GM21717 (cell line): ENCODE data around the gene BCL2L11.

ENCODE experiments used
- ATAC-seq: cut with Tn5 transposase; IDR thresholded peaks from one replicate; pipeline ENCODE4 v1.9.1; 2021; ENCODE audit warnings: mild to moderate bottlenecking, moderate library complexity; ENCODE audit not compliant: unreplicated experiment

The BCL2L11 gene

DNA sequence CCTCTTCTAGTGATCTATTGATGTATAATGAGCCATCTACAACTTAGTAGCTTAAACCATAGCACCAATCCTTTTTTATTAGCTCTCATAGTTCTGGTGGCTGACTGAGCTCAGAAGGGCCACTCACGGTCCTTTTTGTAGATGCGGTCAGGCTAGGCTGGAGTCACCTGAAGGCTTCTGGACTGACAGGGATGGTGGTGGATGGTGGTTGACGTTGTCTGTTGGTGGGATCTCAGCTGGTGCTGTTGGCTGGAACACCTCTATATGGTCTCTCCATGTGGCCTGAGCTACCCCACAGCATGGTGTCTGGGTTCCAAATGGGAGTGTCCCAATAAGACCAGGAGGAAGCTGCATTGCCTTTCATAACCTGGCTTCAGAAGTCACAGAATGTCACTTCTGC is 68.0 kb downstream of the BCL2L11 start:
- ATAC-seq, result no peak

DNA sequence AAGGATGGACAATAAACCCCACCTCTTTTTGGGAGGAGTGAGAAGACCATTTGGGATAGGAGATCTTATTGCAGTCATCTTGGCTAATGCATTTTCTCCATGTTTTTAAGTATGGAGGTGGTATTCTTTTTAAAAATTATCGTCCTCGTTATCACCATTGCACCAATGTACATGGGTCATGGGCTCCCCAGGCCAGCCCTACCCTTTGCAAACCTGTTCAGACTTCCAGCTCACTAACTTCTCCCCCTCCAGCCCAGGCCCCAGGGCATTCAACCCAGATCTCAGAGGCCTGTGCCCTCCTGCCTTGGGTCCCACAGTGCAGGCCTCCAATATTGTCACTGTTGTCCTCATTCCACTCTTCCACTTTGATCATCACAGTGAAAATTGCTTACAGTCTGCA is 68.4 kb downstream of the BCL2L11 start:
- no peak for ATAC-seq

DNA sequence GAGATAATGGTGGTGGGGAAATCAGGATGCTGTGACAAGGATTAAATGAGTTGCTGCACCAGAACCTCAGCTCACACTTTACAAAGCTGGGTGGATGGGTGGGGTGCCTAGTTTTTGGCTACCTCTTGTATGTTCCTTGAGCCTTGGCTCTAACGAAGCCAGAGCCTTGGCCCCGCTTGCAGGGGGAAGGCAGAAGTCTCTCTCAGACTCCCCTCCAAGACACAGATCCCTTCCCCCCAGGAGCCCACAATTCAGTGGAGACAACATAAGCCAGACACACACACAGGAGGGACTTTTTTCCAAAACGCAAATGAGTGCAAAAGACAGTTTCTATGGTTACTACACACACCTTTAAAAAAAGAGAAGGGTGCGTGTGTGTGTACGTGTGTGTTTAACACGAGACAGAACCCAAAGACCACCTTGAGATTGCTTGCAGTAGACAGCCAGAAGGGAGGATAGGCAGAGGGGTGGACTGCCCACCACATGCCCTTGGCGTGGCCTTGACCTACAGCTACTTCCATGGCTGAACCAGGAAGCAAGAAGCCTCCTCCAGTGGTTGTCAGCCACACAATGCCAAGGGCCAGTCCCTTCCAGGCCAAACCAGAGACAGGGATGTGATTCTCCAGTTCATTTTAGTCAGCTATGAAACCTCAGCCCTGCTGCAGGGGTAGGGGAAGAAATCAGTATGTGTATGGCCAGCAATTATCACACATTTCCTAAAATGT is 70.3 kb downstream of the BCL2L11 start:
- ATAC-seq, result no peak

DNA sequence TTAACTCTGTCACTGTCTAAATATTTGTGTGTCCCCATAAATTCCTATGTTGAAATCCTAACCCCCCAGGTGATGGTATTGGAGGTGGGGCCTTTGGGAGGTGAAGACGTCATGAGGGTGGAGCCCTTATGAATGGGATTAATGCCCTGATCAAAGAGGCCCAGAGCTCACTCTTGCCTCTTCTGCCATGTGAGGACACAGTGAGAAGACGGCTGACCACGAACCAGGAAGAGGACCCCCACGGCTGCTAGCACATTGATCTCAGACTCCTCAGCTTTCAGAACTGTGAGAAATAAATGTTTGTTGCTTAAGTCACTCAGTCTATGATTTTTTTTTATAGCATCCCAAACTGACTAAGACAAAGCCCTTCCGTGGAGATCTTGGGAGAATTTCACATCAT is 71.2 kb downstream of the BCL2L11 start:
- ATAC-seq, result no peak

DNA sequence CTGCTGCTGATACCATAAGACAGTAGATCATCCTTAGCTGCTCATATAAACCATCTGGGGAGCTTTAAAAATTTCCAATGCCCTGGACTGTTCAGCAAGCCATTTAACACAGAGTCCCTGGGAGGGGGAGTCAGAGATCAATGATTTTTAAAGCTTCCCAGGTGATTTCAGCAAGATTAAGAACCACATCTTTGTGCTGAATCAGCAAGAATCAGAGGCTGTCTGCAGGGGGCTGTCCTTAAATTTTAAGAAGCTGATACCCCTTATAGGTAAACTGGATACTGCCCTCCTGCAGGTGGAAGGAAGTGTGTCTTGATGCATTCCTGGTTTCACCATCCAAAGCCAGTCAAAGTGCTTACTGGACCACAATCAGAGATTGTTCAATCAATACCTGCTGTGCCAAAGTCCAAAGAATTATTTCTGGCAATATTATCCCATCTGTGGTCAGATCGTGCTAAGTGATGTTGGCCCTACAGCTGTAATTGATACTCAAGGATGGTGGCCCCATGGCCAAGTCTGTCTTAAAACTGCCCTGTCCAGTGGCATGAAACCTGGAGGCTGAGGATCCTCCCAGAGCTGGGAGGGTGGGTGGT is 72.2 kb downstream of the BCL2L11 start:
- no peak for ATAC-seq

DNA sequence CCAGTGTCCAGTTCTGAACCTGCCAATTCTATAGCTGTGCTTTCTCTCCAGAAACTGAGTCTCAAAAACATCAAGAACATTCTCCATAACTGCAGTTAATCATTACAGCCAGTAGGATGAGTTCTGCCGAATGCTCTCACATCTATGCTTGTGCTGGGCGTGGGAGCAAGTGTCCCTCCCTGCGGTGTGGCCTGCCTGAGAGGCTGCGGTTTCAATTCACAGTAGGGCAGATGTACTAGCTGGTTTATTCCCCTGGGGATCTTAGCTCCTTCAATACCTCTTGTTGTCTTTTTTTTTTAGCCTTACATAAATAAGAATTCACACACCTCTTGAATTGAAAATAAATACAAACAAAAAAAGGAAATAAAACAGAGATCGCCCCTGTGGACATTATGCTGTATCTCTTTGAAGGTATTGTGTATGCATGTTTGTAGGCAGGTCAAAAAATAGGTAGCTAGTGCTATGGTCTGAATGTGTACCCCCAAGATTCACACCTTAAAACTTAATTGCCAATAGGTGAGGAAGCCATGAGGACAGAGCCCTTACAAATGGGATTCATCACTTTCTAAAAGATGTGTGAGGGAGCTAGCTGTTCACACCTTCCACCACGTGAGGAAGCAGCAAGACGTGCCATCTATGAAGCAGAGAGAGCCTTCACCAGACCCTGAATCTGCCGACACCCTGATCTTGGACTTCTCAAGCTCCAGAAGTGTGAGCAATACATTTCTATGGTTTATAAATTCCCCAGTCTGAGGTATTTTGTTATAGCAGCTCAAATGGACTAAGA is 74.3 kb downstream of the BCL2L11 start:
- ATAC-seq, result no peak

DNA sequence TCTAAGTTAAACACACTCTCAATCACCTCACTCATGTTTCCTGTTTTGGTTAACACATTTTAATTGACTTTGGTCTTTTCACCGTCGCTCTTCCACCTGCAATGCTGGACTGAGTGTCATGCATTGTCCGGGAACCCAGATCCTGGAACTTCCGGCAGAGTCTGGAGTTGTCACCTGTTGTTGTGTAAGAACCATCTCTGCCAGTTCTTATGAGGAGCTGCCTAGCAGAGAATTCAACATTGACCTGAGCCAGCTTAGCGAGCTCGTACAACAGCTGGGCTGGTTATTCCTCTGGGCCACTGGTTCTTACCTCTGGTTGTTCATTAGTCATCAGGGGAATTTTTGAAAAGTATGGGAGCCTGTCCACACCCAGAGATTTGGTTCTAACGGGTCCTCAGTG is 75.7 kb downstream of the BCL2L11 start:
- ATAC-seq, result no peak

DNA sequence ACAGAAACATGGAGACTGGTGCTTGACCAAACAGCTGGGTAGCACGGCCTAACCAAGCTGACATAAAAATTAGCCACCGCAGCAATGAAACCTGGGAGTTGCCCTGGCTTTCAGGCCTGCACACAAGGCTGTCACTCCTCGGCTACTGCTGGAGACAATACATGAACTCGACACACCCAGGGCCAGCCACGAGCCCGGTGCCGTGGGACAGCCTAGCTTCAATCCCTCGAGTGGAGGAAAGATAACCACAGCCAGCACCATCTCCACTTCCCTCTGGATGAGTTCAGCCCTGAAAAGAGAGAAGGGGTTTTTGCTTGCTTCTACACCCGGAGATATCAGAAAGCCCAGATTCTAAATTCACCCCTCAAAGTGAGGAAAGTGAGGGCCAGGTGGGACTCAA is 78.0 kb downstream of the BCL2L11 start:
- ATAC-seq, result no peak

DNA sequence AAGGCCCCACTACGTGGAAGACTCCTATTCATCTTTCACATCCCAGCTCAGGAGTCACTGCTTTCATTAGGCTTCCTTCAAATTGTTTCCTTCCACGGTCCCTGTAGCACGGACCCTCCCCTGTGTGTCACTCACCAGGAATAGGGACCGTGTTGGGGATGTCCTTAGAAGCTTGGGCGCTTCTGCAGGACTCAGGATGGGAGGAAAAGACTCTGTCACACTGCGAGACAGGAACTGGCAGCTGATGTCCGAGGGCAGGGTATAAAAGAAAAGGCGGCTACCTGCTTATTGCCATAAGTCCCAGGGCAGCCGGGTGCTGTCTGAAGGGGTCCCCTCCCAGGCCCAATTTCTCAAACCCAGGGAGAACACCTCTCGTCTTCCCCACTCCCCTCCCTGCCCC is 79.1 kb downstream of the BCL2L11 start:
- ATAC-seq, result no peak

DNA sequence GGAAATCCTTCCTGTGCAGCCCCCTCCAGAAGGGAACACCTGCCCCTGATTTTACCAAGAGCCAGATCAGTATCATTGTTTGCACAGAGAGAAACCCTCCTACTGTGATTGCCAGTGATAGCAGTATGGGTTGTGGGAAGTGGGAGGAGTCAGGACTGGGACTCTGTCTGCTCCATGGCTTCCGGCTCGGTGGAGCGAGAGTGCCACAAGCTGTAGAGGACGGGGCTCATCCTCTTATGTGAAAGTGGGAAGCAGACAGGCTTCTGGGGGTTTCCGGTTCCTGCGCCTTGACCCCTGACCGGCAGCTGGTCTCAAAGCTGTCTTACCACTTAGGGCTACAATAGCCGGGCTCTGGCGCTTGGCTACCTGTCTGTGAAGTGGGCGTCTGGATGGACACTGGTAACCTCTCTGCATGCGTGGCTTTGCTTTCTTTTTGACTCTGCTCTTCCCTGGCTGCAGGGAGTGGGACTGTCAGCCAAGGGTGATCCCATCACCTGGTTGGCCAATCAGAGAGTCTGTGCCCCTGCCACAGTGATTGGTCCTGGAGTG is 79.7 kb downstream of the BCL2L11 start:
- ATAC-seq, result no peak

DNA sequence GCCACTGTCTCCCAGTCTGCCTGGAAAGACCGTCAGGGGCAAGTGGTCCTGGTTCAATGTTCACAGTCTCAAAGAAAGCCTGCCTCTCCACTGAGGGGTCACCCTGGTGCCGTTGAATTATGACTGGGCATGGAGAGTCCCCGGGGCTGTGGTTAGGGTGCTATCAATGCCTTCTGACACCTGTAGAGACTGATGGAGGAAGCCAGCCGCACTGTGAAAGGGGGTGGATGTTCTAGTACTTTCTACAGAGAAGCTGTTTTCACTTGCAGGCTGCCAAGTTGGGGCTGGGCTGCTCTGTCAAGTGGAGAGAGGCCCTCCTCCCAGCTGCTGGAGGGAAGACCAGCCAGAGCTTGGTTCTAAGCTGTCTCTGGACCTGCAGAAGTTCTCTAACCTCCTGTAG is 80.5 kb downstream of the BCL2L11 start:
- ATAC-seq, result peak; percentile 70

DNA sequence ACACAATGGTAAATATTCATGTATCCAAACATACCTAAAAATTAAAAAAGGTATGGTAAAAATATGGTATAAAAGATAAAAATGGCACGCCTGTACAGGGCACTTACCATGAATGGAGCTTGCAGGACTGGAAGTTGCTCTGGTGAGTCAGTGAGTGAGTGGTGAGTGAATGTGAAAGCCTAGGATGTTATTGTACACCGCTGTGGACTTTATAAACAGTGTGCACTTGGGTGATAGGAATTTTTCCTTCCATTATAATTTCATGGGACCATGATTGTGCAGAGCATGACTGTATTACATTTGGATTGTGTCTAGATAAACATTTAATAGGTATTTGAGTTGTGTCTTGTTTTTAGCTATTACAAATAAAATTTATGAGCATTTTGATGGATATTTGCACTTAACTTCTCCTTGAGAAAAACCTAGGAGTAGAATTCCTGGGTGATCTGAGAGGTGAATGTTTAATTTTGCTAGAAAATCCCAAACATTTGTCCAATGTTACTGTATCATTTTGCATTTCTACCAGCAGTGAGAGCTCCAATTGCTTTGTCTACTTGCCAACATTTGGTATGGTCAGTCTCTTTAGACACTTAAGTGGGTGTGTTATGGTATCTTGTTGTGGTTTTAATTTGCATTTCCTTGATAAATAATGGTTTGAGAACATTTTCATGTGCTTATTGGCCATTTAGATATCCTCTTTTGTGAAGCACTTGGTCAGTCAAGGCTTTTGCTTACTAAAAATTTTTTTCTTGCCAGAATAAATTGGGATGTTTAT is 81.7 kb downstream of the BCL2L11 start:
- no peak for ATAC-seq

DNA sequence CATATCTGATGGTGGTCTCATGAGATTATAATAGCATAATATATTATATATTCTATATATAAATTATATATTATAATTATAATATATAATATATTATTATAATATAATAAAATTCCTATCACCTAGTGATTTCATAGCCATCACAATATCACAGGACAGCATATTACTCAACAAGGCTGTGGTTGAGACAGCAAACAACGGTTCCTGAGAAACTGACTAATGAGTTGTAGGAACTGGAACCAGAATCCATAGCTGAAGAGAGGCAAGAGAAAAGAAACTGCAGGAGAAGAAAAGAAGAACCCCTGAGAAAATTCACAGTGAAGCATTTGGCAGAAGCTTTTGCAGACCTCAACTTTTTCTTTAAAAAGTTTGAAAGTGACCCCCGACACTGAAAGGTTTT is 84.0 kb downstream of the BCL2L11 start:
- no peak for ATAC-seq

DNA sequence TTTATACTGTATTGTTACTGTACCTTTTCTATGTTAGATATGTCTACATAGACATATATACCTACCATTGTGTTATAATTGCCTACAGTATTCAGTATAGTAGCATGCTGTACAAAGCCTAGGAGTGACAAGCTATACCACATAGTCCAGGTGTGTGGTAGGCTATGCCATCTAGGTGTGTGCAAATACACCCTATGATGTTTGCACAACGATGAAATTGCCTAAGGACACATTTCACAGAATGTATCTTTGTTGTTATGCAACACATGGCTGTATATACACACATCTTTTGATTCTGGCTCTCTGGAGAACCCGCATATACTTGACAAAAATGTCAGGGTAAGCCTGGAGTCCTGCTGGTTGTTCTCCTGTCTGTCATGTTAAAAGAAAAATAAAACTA is 85.1 kb downstream of the BCL2L11 start:
- ATAC-seq, result no peak

DNA sequence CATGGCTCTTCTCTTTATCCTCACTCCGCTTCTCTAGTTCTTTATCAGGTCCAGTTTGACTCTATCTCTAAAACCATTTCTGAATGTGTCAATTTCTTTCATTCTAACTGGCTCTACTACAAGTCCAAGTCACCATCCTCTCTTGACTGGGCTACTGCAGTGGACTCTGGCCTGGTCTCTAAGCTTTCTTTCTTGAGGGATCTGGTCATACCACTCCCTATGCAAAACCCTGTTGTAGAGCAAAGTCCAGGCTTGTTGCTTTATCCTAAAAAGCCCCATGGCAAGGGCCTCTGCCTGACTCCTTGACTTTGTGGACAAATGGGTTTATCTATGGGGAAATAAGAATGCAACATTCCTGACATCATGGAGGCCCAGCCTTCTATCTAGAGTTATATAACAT is 87.1 kb downstream of the BCL2L11 start:
- ATAC-seq, result no peak

DNA sequence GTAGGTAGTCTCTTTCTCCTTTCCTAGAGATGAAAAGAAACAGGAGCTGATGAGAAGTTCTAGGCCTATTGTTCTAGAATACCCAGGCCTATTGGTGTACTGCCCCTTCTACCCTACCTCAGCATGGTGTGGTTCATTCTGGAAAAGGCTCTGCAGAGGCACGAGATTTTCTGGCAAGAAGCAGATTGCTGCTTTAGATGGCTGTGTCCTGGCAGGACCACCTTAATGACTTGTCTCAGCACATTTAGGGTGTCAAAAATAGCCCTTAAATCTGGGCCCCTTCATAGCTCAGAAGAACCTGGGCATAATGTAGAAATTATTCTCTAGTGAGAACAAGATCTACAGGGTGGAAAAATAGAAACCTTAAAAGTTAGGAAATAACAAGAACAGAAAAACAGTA is 87.9 kb downstream of the BCL2L11 start:
- peak; percentile 21 for ATAC-seq

DNA sequence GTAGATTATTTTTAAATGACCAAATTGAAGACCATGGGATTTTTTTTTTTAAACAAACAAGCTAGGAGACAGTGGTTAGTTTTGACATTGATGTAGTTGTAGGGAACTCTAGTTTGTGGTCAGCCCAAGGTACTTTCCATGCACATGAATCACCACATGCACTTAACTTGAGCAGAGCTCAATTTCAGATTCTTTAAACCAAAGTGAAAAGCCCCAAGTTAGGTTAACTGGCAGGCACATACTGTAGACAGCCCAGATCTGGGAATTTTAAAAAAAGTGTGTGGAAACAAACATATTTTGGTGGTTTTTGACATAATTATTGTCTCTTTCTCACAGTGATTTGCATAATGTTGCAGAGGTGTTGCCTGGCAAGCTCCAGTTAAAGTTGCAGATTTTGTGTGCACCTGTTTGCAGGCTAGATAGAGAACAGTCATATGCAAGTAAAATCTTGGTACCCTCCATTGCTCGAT is 88.4 kb downstream of the BCL2L11 start:
- ATAC-seq, result peak; percentile 86

DNA sequence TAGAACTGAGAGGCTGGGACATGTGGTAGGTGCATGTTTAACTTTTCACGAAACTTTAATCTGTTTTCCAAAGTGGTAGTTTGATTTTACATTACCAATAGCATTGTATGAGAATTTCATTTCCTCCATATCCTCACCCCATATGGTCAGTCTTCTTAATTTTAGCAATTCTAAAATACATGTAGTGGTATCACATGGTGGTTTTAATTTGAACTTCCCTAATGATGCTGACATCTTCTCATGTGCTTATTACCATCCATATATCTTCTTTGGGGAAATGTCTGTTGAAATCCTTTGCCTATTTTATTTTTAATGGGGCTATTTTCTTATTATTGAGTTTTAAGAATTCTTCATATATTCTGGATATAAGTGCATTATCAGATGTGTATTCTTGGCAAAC is 89.3 kb downstream of the BCL2L11 start:
- ATAC-seq, result no peak

DNA sequence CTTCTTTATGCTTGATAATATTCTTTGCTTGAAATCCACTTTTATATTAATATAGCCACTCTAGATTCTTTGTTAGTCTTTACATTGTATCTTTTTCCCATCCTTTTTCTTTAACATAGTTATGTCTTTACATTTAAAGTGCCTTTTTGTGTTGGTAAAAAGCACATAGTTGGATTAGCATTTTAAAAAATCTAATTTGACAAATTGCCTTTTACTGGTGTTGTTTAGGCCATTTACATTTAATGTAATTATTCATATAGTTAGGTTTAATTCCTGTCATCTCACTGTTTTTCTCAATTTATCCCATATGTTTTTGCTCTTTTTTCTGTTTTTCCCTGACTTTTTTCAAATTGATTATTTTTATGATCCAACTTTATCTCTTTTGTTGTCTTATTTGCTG is 93.2 kb downstream of the BCL2L11 start:
- ATAC-seq, result no peak

DNA sequence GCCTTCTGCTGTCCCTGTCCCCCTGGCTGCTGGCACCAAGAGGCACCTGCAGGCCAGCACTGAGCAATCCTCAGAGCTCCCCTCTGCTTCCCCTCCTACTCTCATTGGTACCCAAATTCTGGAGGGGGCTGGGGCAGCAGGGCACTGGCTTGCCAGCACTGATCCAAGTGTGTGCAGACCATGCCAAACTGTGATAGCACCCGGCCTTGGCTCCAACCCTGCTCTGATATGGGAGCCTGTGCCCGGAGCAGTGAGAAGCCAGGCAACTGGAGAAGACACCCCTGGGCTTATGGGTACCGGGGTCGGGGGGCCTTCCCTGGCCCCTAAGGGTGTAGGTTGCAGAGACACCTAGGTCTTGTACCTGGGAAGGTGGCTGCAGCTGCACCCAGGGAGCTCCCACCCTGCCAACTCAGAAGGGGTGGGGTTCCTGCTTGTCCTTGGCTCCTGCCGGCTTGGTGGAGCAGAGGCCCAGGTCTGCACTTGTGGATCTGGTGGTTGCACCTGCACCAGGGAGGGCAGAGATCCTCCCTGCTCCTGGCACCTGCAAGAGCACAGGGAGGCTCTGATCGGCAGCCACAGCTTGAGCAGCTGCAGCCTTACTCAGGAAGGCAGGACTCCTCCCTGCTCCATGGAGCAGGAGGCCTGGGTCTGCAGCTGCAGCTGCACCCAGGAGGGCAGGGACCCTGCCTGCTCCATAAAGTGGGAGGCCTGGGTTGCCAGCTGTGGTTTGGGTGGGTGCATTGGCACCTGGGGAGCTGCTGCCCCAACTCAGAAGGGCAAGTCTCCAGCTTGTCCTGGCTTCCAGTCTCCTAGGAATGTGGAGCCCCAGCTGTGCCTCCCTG is 96.3 kb downstream of the BCL2L11 start:
- ATAC-seq, result no peak
